ENCODE measurements around the gene RPS15. TPM values are rescaled to one million over a fixed set of nuclear protein-coding genes. Genes with fewer than 3 reads are reported as not detected.

Gene RPS15
- total and polyA plus RNA-seq, 2 of the 13 experiments (the other 11 are each of a cell fraction or from before 2014, with no cell fraction given) = 695 to 1,411 TPM

DNA sequence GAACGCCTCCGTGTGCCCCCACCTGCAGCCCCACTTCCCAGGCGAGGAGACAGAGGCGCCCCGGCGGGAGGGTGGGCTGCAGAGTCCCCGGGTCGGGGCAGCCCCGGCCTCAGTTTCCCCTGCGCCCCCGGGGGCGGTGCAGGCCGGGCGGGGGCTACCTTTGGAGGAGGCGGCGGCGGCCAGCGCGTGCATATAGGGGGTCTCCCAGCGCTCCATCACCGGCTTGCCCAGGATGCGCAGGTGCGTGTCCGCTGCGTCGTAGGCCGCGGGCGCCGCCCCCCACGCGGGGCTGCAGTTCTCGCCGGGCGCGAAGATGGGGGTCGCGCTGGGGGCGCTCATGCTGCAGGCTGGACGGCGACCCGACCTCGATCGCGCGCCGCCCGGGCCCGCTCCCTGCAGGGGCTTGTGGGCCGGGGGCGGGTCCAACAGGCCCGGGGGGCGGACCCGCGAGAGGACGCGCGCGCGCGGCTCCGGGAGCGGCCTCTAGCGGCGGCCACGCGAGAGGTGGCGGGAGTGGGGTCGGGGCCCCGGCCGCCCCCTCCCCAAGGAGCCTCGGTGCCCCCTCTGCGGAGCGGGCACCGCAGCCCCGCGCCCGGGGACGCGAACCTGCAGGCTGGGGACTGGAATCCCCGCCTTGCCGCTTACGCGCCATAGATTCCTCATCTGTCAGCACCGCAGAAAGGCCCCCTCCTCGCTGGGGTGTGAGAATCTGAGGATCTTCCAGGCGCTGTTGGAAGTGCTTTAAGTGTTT, 36.9 kb upstream of the RPS15 start, which contains the start of gene GAMT (continued):
- TF ChIP-seq, protein P1, sequence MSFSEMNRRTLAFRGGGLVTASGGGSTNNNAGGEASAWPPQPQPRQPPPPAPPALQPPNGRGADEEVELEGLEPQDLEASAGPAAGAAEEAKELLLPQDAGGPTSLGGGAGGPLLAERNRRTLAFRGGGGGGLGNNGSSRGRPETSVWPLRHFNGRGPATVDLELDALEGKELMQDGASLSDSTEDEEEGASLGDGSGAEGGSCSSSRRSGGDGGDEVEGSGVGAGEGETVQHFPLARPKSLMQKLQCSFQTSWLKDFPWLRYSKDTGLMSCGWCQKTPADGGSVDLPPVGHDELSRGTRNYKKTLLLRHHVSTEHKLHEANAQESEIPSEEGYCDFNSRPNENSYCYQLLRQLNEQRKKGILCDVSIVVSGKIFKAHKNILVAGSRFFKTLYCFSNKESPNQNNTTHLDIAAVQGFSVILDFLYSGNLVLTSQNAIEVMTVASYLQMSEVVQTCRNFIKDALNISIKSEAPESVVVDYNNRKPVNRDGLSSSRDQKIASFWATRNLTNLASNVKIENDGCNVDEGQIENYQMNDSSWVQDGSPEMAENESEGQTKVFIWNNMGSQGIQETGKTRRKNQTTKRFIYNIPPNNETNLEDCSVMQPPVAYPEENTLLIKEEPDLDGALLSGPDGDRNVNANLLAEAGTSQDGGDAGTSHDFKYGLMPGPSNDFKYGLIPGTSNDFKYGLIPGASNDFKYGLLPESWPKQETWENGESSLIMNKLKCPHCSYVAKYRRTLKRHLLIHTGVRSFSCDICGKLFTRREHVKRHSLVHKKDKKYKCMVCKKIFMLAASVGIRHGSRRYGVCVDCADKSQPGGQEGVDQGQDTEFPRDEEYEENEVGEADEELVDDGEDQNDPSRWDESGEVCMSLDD (CRISPR knock-in tag; IDR thresholded peaks at IDR 0.05; ENCODE audit: borderline replicate concordance) = no peak
- TF ChIP-seq, protein P2, sequence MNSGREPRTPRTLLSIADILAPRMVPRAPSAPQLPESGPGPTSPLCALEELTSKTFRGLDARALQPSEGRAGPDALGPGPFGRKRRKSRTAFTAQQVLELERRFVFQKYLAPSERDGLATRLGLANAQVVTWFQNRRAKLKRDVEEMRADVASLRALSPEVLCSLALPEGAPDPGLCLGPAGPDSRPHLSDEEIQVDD (CRISPR knock-in tag; IDR thresholded peaks at IDR 0.05; ENCODE audit: borderline replicate concordance) = no peak
- no peak; the same call in 1 of the 2 replicates for TF ChIP-seq SNAI1 (CRISPR knock-in tag; IDR thresholded peaks at IDR 0.05; ENCODE audit: borderline replicate concordance)
- TF ChIP-seq, protein P3, sequence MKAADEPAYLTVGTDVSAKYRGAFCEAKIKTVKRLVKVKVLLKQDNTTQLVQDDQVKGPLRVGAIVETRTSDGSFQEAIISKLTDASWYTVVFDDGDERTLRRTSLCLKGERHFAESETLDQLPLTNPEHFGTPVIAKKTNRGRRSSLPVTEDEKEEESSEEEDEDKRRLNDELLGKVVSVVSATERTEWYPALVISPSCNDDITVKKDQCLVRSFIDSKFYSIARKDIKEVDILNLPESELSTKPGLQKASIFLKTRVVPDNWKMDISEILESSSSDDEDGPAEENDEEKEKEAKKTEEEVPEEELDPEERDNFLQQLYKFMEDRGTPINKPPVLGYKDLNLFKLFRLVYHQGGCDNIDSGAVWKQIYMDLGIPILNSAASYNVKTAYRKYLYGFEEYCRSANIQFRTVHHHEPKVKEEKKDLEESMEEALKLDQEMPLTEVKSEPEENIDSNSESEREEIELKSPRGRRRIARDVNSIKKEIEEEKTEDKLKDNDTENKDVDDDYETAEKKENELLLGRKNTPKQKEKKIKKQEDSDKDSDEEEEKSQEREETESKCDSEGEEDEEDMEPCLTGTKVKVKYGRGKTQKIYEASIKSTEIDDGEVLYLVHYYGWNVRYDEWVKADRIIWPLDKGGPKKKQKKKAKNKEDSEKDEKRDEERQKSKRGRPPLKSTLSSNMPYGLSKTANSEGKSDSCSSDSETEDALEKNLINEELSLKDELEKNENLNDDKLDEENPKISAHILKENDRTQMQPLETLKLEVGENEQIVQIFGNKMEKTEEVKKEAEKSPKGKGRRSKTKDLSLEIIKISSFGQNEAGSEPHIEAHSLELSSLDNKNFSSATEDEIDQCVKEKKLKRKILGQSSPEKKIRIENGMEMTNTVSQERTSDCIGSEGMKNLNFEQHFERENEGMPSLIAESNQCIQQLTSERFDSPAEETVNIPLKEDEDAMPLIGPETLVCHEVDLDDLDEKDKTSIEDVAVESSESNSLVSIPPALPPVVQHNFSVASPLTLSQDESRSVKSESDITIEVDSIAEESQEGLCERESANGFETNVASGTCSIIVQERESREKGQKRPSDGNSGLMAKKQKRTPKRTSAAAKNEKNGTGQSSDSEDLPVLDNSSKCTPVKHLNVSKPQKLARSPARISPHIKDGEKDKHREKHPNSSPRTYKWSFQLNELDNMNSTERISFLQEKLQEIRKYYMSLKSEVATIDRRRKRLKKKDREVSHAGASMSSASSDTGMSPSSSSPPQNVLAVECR (CRISPR knock-in tag; IDR thresholded peaks at IDR 0.05; ENCODE audit: borderline replicate concordance) = peak; percentile 18; the same call in 1 of the 2 replicates
- TF ChIP-seq ZFP36L1 (CRISPR knock-in tag; IDR thresholded peaks at IDR 0.05) = no peak
- TF ChIP-seq, protein P4, sequence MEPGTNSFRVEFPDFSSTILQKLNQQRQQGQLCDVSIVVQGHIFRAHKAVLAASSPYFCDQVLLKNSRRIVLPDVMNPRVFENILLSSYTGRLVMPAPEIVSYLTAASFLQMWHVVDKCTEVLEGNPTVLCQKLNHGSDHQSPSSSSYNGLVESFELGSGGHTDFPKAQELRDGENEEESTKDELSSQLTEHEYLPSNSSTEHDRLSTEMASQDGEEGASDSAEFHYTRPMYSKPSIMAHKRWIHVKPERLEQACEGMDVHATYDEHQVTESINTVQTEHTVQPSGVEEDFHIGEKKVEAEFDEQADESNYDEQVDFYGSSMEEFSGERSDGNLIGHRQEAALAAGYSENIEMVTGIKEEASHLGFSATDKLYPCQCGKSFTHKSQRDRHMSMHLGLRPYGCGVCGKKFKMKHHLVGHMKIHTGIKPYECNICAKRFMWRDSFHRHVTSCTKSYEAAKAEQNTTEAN (CRISPR knock-in tag; conservative IDR thresholded peaks at IDR 0.05) = no peak
- no peak for TF ChIP-seq SYNCRIP (IDR thresholded peaks at IDR 0.05; ENCODE audit: insufficient read depth, low read depth, low read length)
- TF ChIP-seq, protein P5, sequence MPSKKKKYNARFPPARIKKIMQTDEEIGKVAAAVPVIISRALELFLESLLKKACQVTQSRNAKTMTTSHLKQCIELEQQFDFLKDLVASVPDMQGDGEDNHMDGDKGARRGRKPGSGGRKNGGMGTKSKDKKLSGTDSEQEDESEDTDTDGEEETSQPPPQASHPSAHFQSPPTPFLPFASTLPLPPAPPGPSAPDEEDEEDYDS (CRISPR knock-in tag; IDR thresholded peaks at IDR 0.05) = no peak
- no peak for TF ChIP-seq KAT2B (IDR thresholded peaks at IDR 0.05; ENCODE audit: borderline replicate concordance, low read depth, low read length)
- TF ChIP-seq NAIF1 (CRISPR knock-in tag; IDR thresholded peaks at IDR 0.05; ENCODE audit: borderline replicate concordance) = no peak
- TF ChIP-seq ZMYM3 (CRISPR knock-in tag; IDR thresholded peaks at IDR 0.05) = no peak
- no peak for TF ChIP-seq ZNF7 (CRISPR knock-in tag; IDR thresholded peaks at IDR 0.05)
- peak; percentile 40; the same call in 1 of the 2 replicates for TF ChIP-seq SP4 (CRISPR knock-in tag; IDR thresholded peaks at IDR 0.05)
- TF ChIP-seq YEATS4 (CRISPR knock-in tag; IDR thresholded peaks at IDR 0.05; ENCODE audit: borderline replicate concordance) = 0 out of 2 replicates have a peak, but pooled peaks have one; percentile 14
- TF ChIP-seq TAF1 (CRISPR knock-in tag; IDR thresholded peaks at IDR 0.05) = no peak
- TF ChIP-seq TEAD3 (CRISPR knock-in tag; optimal IDR thresholded peaks at IDR 0.05; ENCODE audit: borderline replicate concordance) = no peak
- no peak for TF ChIP-seq ZNF343 (CRISPR knock-in tag; IDR thresholded peaks at IDR 0.05)
